HG02588 (cell line): Measurements from ENCODE around the gene HAS3.
"Not testable (repeated sequence)": the region's sequence is repeated elsewhere in the genome, so short reads cannot be mapped to it uniquely, and the experiment has no call there.

Source experiments
- ATAC-seq: cut with Tn5 transposase; IDR thresholded peaks from one replicate; pipeline ENCODE4 v1.9.1; 2021; ENCODE audit warnings: mild to moderate bottlenecking, moderate library complexity; ENCODE audit not compliant: unreplicated experiment

The HAS3 gene

GRCh38 chr16:69105501-69106361, at the start of gene HAS3:
TSS of gene HAS3 (plus strand) at chr16:69105653. CDS start at chr16:69109396, 3,743 bp downstream.
- ATAC-seq: no peak

DNA sequence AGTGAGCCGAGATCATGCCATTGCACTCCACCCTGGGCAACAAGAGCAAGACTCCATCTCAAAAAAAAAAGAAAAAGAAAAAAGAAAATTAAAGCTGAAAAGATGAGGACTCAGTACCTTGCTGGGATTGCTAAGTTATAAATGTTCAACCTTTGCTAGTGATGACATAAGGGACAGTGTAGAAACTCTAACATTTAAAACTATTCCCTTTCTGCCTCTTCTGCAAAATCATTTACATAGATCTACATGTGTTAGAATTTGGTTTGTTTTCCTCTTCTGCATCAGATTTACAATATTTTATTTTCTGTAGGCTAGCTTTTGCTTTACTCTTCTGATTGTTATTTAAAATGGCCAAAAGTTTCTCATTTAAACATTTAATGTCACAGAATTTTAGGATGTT, 49.5 kb upstream of the HAS3 start:
- ATAC-seq: no peak

- ATAC-seq: no peak
Measured at GRCh38 chr16:69056421-69056820, 49.0 kb upstream of the HAS3 start.

GRCh38 chr16:69057400-69058378, 47.8 kb upstream of the HAS3 start:
- no peak for ATAC-seq

- not testable (repeated sequence) for ATAC-seq
Measured at GRCh38 chr16:69063491-69063890, 42.0 kb upstream of the HAS3 start.

GRCh38 chr16:69064124-69064763, 41.2 kb upstream of the HAS3 start:
- ATAC-seq: no peak

DNA sequence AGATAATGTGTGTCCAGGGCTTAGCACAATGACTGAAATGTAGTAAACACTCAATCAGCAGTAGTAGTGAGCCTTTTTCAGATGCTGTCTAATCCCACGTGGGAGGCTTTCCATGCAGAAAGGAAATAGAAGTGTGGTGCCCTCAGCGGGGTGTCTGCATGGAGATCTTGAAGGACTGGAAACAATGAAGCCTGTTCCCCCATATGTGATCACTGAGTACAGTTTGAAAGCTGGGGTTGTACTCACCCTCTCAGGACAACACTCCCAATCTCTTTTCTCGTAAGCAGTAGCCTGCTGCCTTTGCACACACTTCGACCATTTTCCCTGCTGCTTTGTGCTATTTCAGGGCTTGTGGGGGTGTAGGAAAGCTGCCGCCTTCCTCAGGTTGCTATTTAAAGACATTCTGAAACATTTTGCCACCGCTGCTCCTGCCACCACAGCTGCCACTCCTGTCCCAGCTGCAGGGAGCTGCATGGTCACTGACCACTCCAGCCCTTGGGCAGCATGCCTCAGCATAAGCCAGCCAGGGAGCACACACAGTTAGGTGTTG, 40.6 kb upstream of the HAS3 start:
- no peak for ATAC-seq

- ATAC-seq: no peak
Measured at GRCh38 chr16:69069504-69069903, 35.9 kb upstream of the HAS3 start.

GRCh38 chr16:69071036-69071435, 34.4 kb upstream of the HAS3 start:
- no peak for ATAC-seq

- no peak for ATAC-seq
Measured at GRCh38 chr16:69072640-69072974, 32.8 kb upstream of the HAS3 start.

- ATAC-seq: no peak
Measured at GRCh38 chr16:69073181-69073702, 32.2 kb upstream of the HAS3 start.

GRCh38 chr16:69077251-69077650, 28.2 kb upstream of the HAS3 start:
- no peak for ATAC-seq

DNA sequence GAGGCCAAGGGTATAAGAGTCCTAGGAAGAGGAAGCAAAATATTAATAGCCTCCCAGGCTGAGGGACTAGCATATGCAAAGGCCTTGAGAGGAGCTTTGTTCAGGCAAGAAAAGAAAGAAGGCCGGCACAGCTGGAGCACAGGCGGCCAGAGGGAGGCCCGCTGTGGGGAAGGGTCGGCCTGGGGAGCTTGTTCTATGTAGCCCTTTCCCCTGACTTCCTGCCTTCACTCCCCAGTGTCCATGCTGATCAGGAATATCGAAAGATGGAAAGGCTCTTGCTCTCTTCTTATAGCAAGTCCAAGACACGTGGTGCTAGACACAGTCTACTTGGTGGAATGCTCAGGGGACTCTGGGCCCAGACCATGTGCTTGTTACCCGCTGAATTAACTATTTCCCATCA, 27.4 kb upstream of the HAS3 start:
- ATAC-seq: no peak

DNA sequence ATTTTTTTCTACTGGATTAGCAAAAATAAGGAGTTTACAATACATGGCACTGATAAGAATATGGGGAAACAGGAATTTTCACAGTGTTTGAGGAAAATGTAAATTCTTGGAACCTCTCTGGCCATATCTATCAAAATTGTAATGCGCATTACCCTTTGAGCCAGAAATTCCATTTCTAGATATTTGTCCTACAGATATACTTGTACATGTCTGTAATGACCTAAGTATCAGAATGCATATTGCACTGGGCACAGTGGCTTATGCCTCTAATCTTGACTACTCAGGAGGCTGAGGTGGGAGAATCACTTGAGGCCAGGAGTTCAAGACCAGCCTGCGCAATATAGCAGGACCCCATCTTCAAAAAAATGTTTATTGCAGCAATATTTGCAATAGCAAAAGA, 25.8 kb upstream of the HAS3 start:
- no peak for ATAC-seq

DNA sequence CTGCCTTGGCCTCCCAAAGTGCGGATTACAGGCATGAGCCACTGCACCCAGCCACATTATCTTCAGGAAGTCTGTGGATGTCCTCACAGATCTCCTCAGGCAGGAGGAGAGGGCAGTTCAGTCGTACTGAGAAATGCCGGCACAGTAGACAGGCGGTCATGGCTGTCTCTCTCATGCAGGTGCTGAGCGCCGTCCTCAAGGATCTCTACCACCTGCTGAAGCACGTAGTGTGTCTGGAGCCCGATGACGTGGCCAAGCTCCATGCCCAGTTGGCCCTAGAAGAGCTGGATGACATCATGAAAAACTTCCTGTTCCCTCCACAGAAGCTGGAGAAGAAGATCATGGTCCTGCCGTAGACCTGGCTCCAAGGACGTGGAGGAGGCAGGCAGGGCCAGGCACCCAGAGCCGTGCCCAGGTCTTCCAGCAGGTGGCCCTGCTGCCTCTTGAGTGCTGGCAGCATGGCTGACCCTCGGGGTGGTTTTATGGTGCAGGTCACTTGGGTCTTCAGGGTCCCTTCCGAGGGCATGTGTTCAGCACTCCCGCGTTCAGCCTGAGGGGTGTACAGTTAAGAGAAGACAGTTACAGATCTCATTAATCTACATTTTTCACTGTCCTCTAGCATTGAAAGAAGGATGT, 22.0 kb upstream of the HAS3 start:
- no peak for ATAC-seq

GRCh38 chr16:69084289-69084688, 21.2 kb upstream of the HAS3 start:
- no peak for ATAC-seq

DNA sequence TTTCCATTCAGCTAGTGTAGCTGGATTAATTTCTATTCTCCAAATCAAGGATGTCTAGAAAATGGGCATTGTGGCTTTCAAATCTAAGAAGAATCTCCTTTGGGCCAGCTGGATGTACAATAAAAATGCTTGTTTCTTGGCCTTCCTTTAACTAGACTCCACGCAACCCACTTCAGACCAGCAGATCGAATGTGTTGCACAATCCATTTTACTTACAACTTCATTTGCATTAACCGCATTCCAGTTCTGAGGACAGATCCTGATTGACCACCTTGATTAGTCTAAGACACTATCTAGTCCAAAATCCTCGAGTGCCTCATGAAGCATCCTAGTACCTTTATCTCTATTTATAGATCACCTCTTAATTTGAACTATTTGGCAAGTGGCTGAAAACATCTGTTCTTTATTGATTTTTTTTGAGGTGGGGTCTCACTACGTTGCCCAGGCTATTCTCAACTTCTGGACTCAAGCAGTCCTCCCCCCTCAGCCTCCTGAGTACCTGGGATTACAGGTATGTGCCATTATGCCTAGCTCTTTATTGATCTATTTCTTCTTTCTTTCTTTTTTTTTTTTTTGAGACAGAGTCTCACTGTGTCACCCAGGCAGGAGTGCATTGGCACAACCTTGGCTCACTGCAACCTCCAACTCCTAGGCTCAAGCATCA, 20.3 kb upstream of the HAS3 start:
- no peak for ATAC-seq

DNA sequence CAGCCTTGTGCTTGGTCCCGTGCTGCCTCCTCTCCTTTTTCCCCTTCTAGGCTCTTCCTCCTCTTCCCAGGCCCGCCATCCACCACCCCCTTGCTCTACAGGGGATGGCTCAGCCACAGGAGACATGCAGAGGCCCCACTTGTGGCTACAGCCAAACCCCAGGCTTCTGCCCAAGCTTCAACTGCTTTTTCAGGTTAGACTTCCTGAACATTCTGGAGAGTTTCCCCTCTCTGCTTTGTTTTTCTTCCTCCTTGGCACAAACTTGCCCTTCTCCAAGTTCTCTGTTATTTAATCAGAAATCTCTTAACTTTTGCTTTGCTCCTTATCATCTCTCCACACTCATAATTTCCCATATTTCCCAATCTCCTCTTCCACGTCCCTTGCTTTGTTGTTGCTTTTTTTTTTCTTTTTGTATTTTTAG, 18.3 kb upstream of the HAS3 start:
- no peak for ATAC-seq

DNA sequence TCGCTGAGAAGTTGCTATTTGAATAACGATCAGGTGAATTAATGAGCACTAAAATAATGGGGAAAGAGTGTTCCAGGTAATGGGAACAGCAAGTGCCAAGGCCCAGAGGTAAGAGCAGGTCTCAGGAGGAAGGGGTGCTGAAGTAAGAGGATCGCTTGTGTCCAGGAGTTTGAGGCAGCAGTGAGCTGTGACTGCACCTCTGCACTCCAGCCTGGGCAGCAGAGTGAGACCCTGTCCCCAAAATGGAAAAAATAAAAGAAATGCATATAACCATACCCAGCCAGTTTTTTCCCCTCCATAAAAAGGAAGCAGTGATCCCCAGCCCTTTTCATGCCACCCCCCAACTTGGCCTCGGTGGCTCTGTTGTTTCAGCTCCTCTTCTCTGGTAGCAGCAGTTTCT, 16.8 kb upstream of the HAS3 start:
- ATAC-seq: no peak
